H9 (cell line): ENCODE data around the gene LATS2. TPM values are rescaled to one million over a fixed set of nuclear protein-coding genes. Genes with fewer than 3 reads are reported as not detected.
A peak's percentile ranks its signal among the peaks of the same experiment; 100 is the strongest.

Source experiments
- DNase-seq: peaks from one replicate; pipeline ENCODE4 v3.0.0-alpha.2; 2017
- H2AFZ ChIP-seq: one replicate; pipeline ENCODE4 v1.6.1; 2013; ENCODE audit warnings: mild to moderate bottlenecking, low read length, control low read depth, moderate library complexity
- H2AK5ac ChIP-seq: 2 replicates; pipeline ENCODE4 v1.6.1; 2013; ENCODE audit warnings: low read length, control low read depth, mixed read lengths; ENCODE audit not compliant: insufficient read length
- H2BK120ac ChIP-seq: one replicate; pipeline ENCODE4 v1.6.1; 2013; ENCODE audit warnings: low read depth, mild to moderate bottlenecking, low read length, control low read depth, inconsistent platforms; ENCODE audit not compliant: poor library complexity, severe bottlenecking
- H2BK12ac ChIP-seq: 2 replicates; pipeline ENCODE4 v1.6.1; 2013; ENCODE audit warnings: low read length, control low read depth, mixed read lengths, low read depth; ENCODE audit not compliant: insufficient read length
- H2BK15ac ChIP-seq: 2 replicates; pipeline ENCODE4 v1.6.1; 2013; ENCODE audit warnings: low read depth, low read length, control low read depth
- H2BK20ac ChIP-seq: one replicate; pipeline ENCODE4 v1.6.1; 2013; ENCODE audit warnings: low read depth, mild to moderate bottlenecking, low read length, control low read depth, inconsistent platforms; ENCODE audit not compliant: poor library complexity, severe bottlenecking
- H2BK5ac ChIP-seq: 2 replicates; pipeline ENCODE4 v1.6.1; 2013; ENCODE audit warnings: low read length, control low read depth, mixed read lengths; ENCODE audit not compliant: insufficient read length
- H3K14ac ChIP-seq: 2 replicates; pipeline ENCODE4 v1.6.1; 2013; ENCODE audit warnings: low read length, control low read depth; ENCODE audit not compliant: insufficient read depth
- H3K18ac ChIP-seq: 2 replicates; pipeline ENCODE4 v1.6.1; 2013; ENCODE audit warnings: low read depth, mild to moderate bottlenecking, mixed read lengths, low read length, control low read depth; ENCODE audit not compliant: insufficient read length
- H3K23ac ChIP-seq: 2 replicates; pipeline ENCODE4 v1.6.1; 2013; ENCODE audit warnings: low read length, control low read depth, mixed read lengths, low read depth; ENCODE audit not compliant: insufficient read length
- H3K23me2 ChIP-seq: 2 replicates; pipeline ENCODE4 v1.6.1; 2013; ENCODE audit warnings: low read depth, mild to moderate bottlenecking, mixed read lengths, low read length, control low read depth; ENCODE audit not compliant: insufficient read length, poor library complexity, severe bottlenecking
- H3K27ac ChIP-seq: 2 replicates; pipeline ENCODE4 v1.5.1; 2013; ENCODE audit warnings: low read length, control low read depth, mixed read lengths, low read depth; ENCODE audit not compliant: insufficient read length
- H3K27me3 ChIP-seq: 2 replicates; pipeline ENCODE4 v1.6.1; 2013; ENCODE audit warnings: low read length, control low read depth, inconsistent platforms; ENCODE audit not compliant: insufficient read depth
- H3K4ac ChIP-seq: 2 replicates; pipeline ENCODE4 v1.6.1; 2013; ENCODE audit warnings: low read depth, mild to moderate bottlenecking, control low read depth, inconsistent platforms, low read length, moderate library complexity
- H3K4me1 ChIP-seq: 2 replicates; pipeline ENCODE4 v1.6.1; 2013; ENCODE audit warnings: low read length, control low read depth, inconsistent platforms; ENCODE audit not compliant: insufficient read depth
- H3K4me2 ChIP-seq: 2 replicates; pipeline ENCODE4 v1.6.1; 2013; ENCODE audit warnings: low read length, control low read depth, mixed read lengths; ENCODE audit not compliant: insufficient read length, insufficient read depth
- H3K56ac ChIP-seq: 2 replicates; pipeline ENCODE4 v1.6.1; 2013; ENCODE audit warnings: low read depth, mild to moderate bottlenecking, mixed read lengths, low read length, control low read depth; ENCODE audit not compliant: insufficient read length
- H3K79me1 ChIP-seq: 2 replicates; pipeline ENCODE4 v1.6.1; 2013; ENCODE audit warnings: low read depth, mild to moderate bottlenecking, moderate library complexity, low read length, control low read depth, inconsistent platforms; ENCODE audit not compliant: insufficient read depth, poor library complexity, severe bottlenecking
- H3K79me2 ChIP-seq: 2 replicates; pipeline ENCODE4 v1.6.1; 2013; ENCODE audit warnings: low read length, control low read depth, inconsistent platforms; ENCODE audit not compliant: insufficient read depth
- H3K9ac ChIP-seq: 2 replicates; pipeline ENCODE4 v1.6.1; 2013; ENCODE audit warnings: low read length, control low read depth, mixed read lengths; ENCODE audit not compliant: insufficient read length; ENCODE audit errors: extremely low read depth
- H3K9me3 ChIP-seq: one replicate; pipeline ENCODE4 v1.6.1; 2013; ENCODE audit warnings: low read depth, low read length, inconsistent platforms; ENCODE audit not compliant: control insufficient read depth
- H3T11ph ChIP-seq: one replicate; pipeline ENCODE4 v1.6.1; 2013; ENCODE audit warnings: mild to moderate bottlenecking, low read length, control low read depth, inconsistent platforms
- H4K20me1 ChIP-seq: one replicate; pipeline ENCODE4 v1.6.1; 2013; ENCODE audit not compliant: control insufficient read depth, insufficient read length, insufficient read depth
- H4K5ac ChIP-seq: 2 replicates; pipeline ENCODE4 v1.6.1; 2013; ENCODE audit warnings: low read depth, mild to moderate bottlenecking, mixed read lengths, low read length, control low read depth; ENCODE audit not compliant: insufficient read length
- H4K8ac ChIP-seq: replicated peaks from 2 replicates; pipeline ENCODE4 v1.6.1; 2013; ENCODE audit warnings: low read length, control low read depth, mixed read lengths, low read depth; ENCODE audit not compliant: insufficient read length
- H4K91ac ChIP-seq: 2 replicates; pipeline ENCODE4 v1.6.1; 2013; ENCODE audit warnings: low read depth, mild to moderate bottlenecking, moderate library complexity, mixed read lengths, low read length, control low read depth; ENCODE audit not compliant: insufficient read length
- H3K27ac Mint-ChIP-seq, 3 experiments: 2 replicates in 2 of 3; 3 replicates in 1 of 3; pipeline ENCODE4 v1.8.0; 2020 to 2021; ENCODE audit warnings: mixed read lengths in 3 of 3, mild to moderate bottlenecking in 1 of 3, moderate library complexity in 1 of 3
- H3K27me3 Mint-ChIP-seq: 2 replicates; pipeline ENCODE4 v1.8.0; 2021; ENCODE audit warnings: low read depth, mild to moderate bottlenecking, moderate library complexity, mixed read lengths
- H3K36me3 Mint-ChIP-seq, 3 experiments: 2 replicates in 2 of 3; 3 replicates in 1 of 3; pipeline ENCODE4 v1.8.0; 2020 to 2021; ENCODE audit warnings: low read depth in 3 of 3, mixed read lengths in 3 of 3; ENCODE audit not compliant: insufficient read depth in 1 of 3
- H3K4me1 Mint-ChIP-seq, 2 experiments: 2 replicates each; pipeline ENCODE4 v1.8.0; 2020; ENCODE audit warnings: mixed read lengths in 2 of 2
- H3K4me3 Mint-ChIP-seq, 2 experiments: 2 replicates in 1 of 2; 3 replicates in 1 of 2; pipeline ENCODE4 v1.8.0; 2020 to 2021; ENCODE audit warnings: mild to moderate bottlenecking in 2 of 2, mixed read lengths in 2 of 2, moderate library complexity in 1 of 2
- H3K9me3 Mint-ChIP-seq, 2 experiments: 2 replicates in 1 of 2; 3 replicates in 1 of 2; pipeline ENCODE4 v1.8.0; 2020; ENCODE audit warnings: mild to moderate bottlenecking in 2 of 2, mixed read lengths in 2 of 2, moderate library complexity in 1 of 2
- WGBS: extraction: QIAGEN DNeasy Blood & Tissue Kit; methylation state at CpG from one replicate; pipeline ENCODE4 v1.1.7; 2013; ENCODE audit warnings: missing lambda C conversion rate, low lambda C conversion rate, mixed read lengths; ENCODE audit not compliant: insufficient read length; ENCODE audit errors: extremely low coverage; 5-methylcytosine and 5-hydroxymethylcytosine counted together
- total RNA-seq: library from RNA; stranded (reverse); gene quantifications from 2 replicates; pipeline ENCODE4 v1.2.1, GENCODE V29; 2021
- TF ChIP-seq, protein P1 (sequence below): fragments of 200-600 bp; sonication (generic); conservative IDR thresholded peaks from 3 replicates; pipeline ENCODE4 v1.8.0; 2021; ENCODE audit warnings: antibody characterized with exemption, mild to moderate bottlenecking

LATS2 gene
- total RNA-seq, 1 experiment from 2014 or later: 20.0 TPM

GRCh38 chr13:21037656-21038055 is 23.7 kb downstream of the LATS2 start:
- no CpG with 5 or more reads among the region's 8 CpGs for WGBS
- peaks cover 5% of the 10 kb centered on the region for H3K79me1 ChIP-seq
- H3K4me2 ChIP-seq: no peak overlapping the region
- peak overlapping the region; percentile 23 to 79 (median 64); a peak in 4 of 7 replicates for H3K27ac Mint-ChIP-seq
- no peak overlapping the region for H3K27ac ChIP-seq
- H3K18ac ChIP-seq: no peak overlapping the region
- no peak overlapping the region for H2AK5ac ChIP-seq
- no peak overlapping the region for H4K8ac ChIP-seq
- TF ChIP-seq, protein P1, sequence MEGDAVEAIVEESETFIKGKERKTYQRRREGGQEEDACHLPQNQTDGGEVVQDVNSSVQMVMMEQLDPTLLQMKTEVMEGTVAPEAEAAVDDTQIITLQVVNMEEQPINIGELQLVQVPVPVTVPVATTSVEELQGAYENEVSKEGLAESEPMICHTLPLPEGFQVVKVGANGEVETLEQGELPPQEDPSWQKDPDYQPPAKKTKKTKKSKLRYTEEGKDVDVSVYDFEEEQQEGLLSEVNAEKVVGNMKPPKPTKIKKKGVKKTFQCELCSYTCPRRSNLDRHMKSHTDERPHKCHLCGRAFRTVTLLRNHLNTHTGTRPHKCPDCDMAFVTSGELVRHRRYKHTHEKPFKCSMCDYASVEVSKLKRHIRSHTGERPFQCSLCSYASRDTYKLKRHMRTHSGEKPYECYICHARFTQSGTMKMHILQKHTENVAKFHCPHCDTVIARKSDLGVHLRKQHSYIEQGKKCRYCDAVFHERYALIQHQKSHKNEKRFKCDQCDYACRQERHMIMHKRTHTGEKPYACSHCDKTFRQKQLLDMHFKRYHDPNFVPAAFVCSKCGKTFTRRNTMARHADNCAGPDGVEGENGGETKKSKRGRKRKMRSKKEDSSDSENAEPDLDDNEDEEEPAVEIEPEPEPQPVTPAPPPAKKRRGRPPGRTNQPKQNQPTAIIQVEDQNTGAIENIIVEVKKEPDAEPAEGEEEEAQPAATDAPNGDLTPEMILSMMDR: no peak
- peaks cover 4% of the 10 kb centered on the region; the same call in 1 of the 2 replicates for H3K4me1 ChIP-seq
- no peak overlapping the region for H3K23ac ChIP-seq
- H2BK5ac ChIP-seq: no peak overlapping the region
- no peak overlapping the region for H3T11ph ChIP-seq
- no peaks in the 10 kb centered on the region for H3K27me3 Mint-ChIP-seq
- no peak overlapping the region for H2BK15ac ChIP-seq
- H3K4me3 Mint-ChIP-seq: no peak overlapping the region
- H3K4ac ChIP-seq: no peak overlapping the region
- no peaks in the 10 kb centered on the region for H3K9me3 Mint-ChIP-seq
- no peak overlapping the region for H3K9ac ChIP-seq
- H3K23me2 ChIP-seq: no peaks in the 10 kb centered on the region
- H3K56ac ChIP-seq: no peak overlapping the region
- H3K9me3 ChIP-seq: no peaks in the 10 kb centered on the region
- H3K27me3 ChIP-seq: no peaks in the 10 kb centered on the region
- peaks cover 7 to 28% (median 21%) of the 10 kb centered on the region in 3 experiments for H3K36me3 Mint-ChIP-seq
- H2BK12ac ChIP-seq: no peak overlapping the region
- no peak overlapping the region for H2BK20ac ChIP-seq
- peaks cover 44% of the 10 kb centered on the region; the same call in 1 of the 2 replicates for H3K79me2 ChIP-seq
- H2AFZ ChIP-seq: no peak overlapping the region
- H4K91ac ChIP-seq: no peak overlapping the region
- DNase-seq: peak; percentile 22
- H4K20me1 ChIP-seq: no peaks in the 10 kb centered on the region
- H4K5ac ChIP-seq: no peak overlapping the region
- H2BK120ac ChIP-seq: no peak overlapping the region
- no peak overlapping the region for H3K14ac ChIP-seq
- H3K4me1 Mint-ChIP-seq: peaks cover 55 to 57% of the 10 kb centered on the region in 2 experiments
